ENCODE data around the gene NHS. TPM values are rescaled to one million over a fixed set of nuclear protein-coding genes. Genes with fewer than 3 reads are reported as not detected.

Gene NHS
- total RNA-seq, 3 donors from 2014 or later: 8.5 to 11.2 (median 8.8) TPM

DNA sequence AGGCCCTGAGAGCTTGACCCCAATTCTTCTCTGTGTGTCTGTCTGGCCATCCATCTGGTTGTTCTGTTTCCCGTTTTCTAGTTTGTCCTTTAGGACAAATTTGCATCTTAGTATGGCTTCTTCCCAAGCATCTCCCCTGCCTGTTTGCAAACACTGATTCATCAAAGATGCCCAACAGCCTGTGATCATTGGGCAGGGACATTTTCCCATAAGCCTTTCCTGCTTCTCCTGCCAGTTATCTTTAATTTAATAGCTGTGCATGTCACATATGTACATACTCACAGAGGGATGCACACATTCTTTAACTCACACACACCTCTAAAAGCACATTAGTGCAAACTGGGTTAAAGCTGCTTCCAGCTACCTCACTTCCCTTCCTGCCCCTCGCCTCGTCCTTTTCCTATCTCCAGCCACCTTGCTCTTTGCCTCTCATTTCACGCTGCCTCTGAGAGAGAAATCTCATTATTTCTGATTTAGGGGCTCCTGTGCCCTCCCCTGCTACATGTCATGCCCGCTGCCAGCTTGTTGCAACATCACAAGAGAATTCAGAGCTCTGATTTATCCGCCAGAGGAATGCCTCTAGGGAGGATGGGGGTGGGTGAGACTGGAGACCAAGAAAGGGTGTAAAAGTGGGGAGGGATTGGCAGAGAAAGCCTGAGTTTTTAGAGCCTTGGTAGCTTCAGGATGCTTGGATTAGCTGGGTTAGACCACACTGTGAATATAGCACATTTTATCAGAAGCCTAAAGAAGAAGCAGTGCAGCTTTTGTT lies 100.6 kb downstream of the NHS start:
- Histone ChIP-seq H3K27me3 (peaks cover 0 to 9% of the 10 kb centered on the region in 2 donors), H3K27ac (no peak overlapping the region), H3K36me3 (no peaks in the 10 kb centered on the region), H3K4me1 (no peaks in the 10 kb centered on the region), H3K4me3 (no peak overlapping the region), H3K9me3 (peaks cover 0 to 3% of the 10 kb centered on the region in 2 donors)
- intact Hi-C loops (cut with DNase I; ENCODE audit: low total_unique reads): loop anchor here (5.0 kb wide), 1 partner anchor 533 kb away; no protein-coding TSS in a partner anchor
- no peak for DNase-seq (ENCODE audit: low spot score in 2 of 2)
- TF ChIP-seq POLR2AphosphoS5 (IDR thresholded peaks at IDR 0.05) (no peak), POLR2A (IDR thresholded peaks at IDR 0.05) (no peak)
- TF ChIP-seq, protein P1, sequence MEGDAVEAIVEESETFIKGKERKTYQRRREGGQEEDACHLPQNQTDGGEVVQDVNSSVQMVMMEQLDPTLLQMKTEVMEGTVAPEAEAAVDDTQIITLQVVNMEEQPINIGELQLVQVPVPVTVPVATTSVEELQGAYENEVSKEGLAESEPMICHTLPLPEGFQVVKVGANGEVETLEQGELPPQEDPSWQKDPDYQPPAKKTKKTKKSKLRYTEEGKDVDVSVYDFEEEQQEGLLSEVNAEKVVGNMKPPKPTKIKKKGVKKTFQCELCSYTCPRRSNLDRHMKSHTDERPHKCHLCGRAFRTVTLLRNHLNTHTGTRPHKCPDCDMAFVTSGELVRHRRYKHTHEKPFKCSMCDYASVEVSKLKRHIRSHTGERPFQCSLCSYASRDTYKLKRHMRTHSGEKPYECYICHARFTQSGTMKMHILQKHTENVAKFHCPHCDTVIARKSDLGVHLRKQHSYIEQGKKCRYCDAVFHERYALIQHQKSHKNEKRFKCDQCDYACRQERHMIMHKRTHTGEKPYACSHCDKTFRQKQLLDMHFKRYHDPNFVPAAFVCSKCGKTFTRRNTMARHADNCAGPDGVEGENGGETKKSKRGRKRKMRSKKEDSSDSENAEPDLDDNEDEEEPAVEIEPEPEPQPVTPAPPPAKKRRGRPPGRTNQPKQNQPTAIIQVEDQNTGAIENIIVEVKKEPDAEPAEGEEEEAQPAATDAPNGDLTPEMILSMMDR (IDR thresholded peaks at IDR 0.05): no peak

GRCh38 chrX:17476411-17476810 lies 101.4 kb downstream of the NHS start:
- TF ChIP-seq POLR2A (IDR thresholded peaks at IDR 0.05) (no peak), POLR2AphosphoS5 (IDR thresholded peaks at IDR 0.05) (no peak)
- TF ChIP-seq, protein P1 (IDR thresholded peaks at IDR 0.05): no peak
- Histone ChIP-seq H3K27me3 (peaks cover 0 to 9% of the 10 kb centered on the region in 2 donors), H3K36me3 (no peaks in the 10 kb centered on the region), H3K4me3 (no peak overlapping the region), H3K4me1 (no peaks in the 10 kb centered on the region), H3K27ac (no peak overlapping the region), H3K9me3 (peaks cover 0 to 3% of the 10 kb centered on the region in 2 donors)
- intact Hi-C loops (cut with DNase I; ENCODE audit: low total_unique reads): loop anchor here (5.0 kb wide), 1 partner anchor 534 kb away; no protein-coding TSS in a partner anchor
- DNase-seq (ENCODE audit: low spot score in 2 of 2): no peak

DNA sequence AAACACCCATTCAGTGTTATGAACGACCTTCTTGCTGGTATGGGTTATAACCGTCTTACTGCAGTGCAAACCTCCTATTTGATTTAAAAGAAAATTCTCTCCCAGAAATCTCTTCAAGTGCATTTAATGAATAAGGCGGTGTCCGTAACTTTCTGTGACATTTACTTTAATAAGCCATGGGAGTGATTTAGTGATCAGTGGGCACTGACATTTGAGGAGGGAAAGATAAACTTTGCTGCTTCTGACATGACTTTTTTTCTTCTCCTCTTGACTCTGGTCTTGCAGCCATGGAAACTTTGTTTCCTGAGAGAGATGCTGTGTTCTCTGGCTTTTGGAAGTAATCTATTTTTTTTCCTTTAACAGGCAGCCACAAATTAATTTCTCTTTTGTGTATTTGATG lies 106.1 kb downstream of the NHS start:
- peaks cover 0 to 20% of the 10 kb centered on the region in 2 donors for H3K27me3 ChIP-seq

DNA sequence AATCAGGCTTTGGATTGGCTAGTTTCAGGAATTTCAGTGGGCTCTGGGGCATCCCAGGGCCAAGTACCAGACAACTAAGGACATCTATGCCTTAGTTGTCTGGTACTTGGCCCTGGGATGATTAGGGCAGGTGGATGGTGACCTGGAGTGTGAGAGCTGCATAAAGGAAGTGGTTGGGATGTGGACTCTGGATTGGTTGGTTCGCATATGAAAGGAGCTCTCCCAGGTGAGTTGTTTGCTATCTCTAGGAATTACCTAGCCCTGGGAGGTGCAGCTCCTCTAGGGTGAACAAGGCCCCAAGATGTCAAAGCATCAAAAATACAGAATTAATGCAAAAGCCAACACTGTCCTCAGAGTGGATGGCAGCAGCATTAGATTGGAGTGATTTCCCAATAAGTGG lies 109.6 kb downstream of the NHS start:
- no peaks in the 10 kb centered on the region for H3K4me1 ChIP-seq
- H3K4me3 ChIP-seq: no peak overlapping the region
- H3K9me3 ChIP-seq: peaks cover 0 to 3% of the 10 kb centered on the region in 2 donors
- H3K27ac ChIP-seq: no peak overlapping the region
- H3K36me3 ChIP-seq: no peaks in the 10 kb centered on the region
- peaks cover 0 to 14% of the 10 kb centered on the region in 2 donors for H3K27me3 ChIP-seq
- TF ChIP-seq, protein P1 (IDR thresholded peaks at IDR 0.05): no peak
- TF ChIP-seq POLR2AphosphoS5 (IDR thresholded peaks at IDR 0.05) (no peak), POLR2A (IDR thresholded peaks at IDR 0.05) (no peak)
- intact Hi-C loops (cut with DNase I; ENCODE audit: low total_unique reads): no loop called here
- DNase-seq (ENCODE audit: low spot score in 2 of 2): no peak

More for the DNA sequence above, 106.1 kb downstream of the NHS start:
- Histone ChIP-seq H3K4me1 (no peaks in the 10 kb centered on the region), H3K9me3 (peaks cover 0 to 3% of the 10 kb centered on the region in 2 donors), H3K36me3 (no peaks in the 10 kb centered on the region), H3K4me3 (no peak overlapping the region), H3K27ac (no peak overlapping the region)
- TF ChIP-seq, protein P1 (IDR thresholded peaks at IDR 0.05): no peak
- TF ChIP-seq POLR2A (IDR thresholded peaks at IDR 0.05): no peak
- no peak for TF ChIP-seq POLR2AphosphoS5 (IDR thresholded peaks at IDR 0.05)
- DNase-seq (ENCODE audit: low spot score in 2 of 2): no peak
- intact Hi-C loops (cut with DNase I; ENCODE audit: low total_unique reads): no loop called here

- intact Hi-C loops (cut with DNase I; ENCODE audit: low total_unique reads): no loop called here
- H3K4me3 ChIP-seq: no peak overlapping the region
- H3K36me3 ChIP-seq: no peaks in the 10 kb centered on the region
- DNase-seq (ENCODE audit: low spot score in 2 of 2): no peak
- no peak overlapping the region for H3K27ac ChIP-seq
- no peaks in the 10 kb centered on the region for H3K4me1 ChIP-seq
- peaks cover 0 to 2% of the 10 kb centered on the region in 2 donors for H3K9me3 ChIP-seq
- TF ChIP-seq POLR2A (IDR thresholded peaks at IDR 0.05) (no peak), POLR2AphosphoS5 (IDR thresholded peaks at IDR 0.05) (no peak)
- TF ChIP-seq, protein P1 (IDR thresholded peaks at IDR 0.05): no peak
- peaks cover 0 to 14% of the 10 kb centered on the region in 2 donors for H3K27me3 ChIP-seq
Measured at GRCh38 chrX:17485391-17485790, 110.4 kb downstream of the NHS start.
